GM19099 (cell line): ENCODE data around the gene CCDC63.

Experiments used
- POLR2A ChIP-seq: IDR thresholded peaks from 3 replicates; pipeline ENCODE4 v1.6.1; 2011; ENCODE audit warnings: low read depth; ENCODE audit not compliant: insufficient read length; ENCODE audit errors: extremely low read depth

Gene CCDC63

GRCh38 chr12:110923192-110923591 is 76.4 kb downstream of the CCDC63 start:
- no peak for TF ChIP-seq POLR2A

GRCh38 chr12:110923692-110924334 is 77.0 kb downstream of the CCDC63 start:
- no peak for TF ChIP-seq POLR2A

- no peak for TF ChIP-seq POLR2A
These were observed 80.8 kb downstream of the CCDC63 start for GRCh38 chr12:110927546-110927945.

- no peak for TF ChIP-seq POLR2A
These were observed 81.9 kb downstream of the CCDC63 start for GRCh38 chr12:110928700-110929099.

- TF ChIP-seq POLR2A = no peak
These were observed 83.0 kb downstream of the CCDC63 start for GRCh38 chr12:110929818-110930217.

- no peak for TF ChIP-seq POLR2A
These were observed 83.8 kb downstream of the CCDC63 start for GRCh38 chr12:110930348-110931314.

GRCh38 chr12:110931315-110931728 is 84.5 kb downstream of the CCDC63 start:
- no peak for TF ChIP-seq POLR2A

- no peak for TF ChIP-seq POLR2A
These were observed 85.3 kb downstream of the CCDC63 start for GRCh38 chr12:110932046-110932445.

- TF ChIP-seq POLR2A = no peak
These were observed 86.7 kb downstream of the CCDC63 start for GRCh38 chr12:110933326-110933974.

- no peak for TF ChIP-seq POLR2A
These were observed 87.5 kb downstream of the CCDC63 start for GRCh38 chr12:110934093-110934852.

- no peak for TF ChIP-seq POLR2A
These were observed 88.8 kb downstream of the CCDC63 start for GRCh38 chr12:110935588-110935987.

- no peak for TF ChIP-seq POLR2A
These were observed 89.7 kb downstream of the CCDC63 start for GRCh38 chr12:110936367-110937103.

GRCh38 chr12:110937104-110937641 is 90.4 kb downstream of the CCDC63 start:
- TF ChIP-seq POLR2A = no peak

GRCh38 chr12:110940296-110940695 is 93.5 kb downstream of the CCDC63 start:
- no peak for TF ChIP-seq POLR2A

GRCh38 chr12:110940933-110941332 is 94.1 kb downstream of the CCDC63 start:
- no peak for TF ChIP-seq POLR2A

- no peak for TF ChIP-seq POLR2A
These were observed 94.6 kb downstream of the CCDC63 start for GRCh38 chr12:110941391-110941790.
